AG09319 (cell line): ENCODE data around the gene ARVCF.

ENCODE experiments used
- DNase-seq: peaks from one replicate; pipeline ENCODE4 v3.0.0-alpha.2; 2010; ENCODE audit warnings: low read depth; ENCODE audit errors: extremely low read depth
- CTCF ChIP-seq: IDR thresholded peaks from 2 replicates; pipeline ENCODE4 v1.5.1; 2011; ENCODE audit warnings: low read depth, mild to moderate bottlenecking, inconsistent platforms, low read length, moderate library complexity

The ARVCF gene

DNA sequence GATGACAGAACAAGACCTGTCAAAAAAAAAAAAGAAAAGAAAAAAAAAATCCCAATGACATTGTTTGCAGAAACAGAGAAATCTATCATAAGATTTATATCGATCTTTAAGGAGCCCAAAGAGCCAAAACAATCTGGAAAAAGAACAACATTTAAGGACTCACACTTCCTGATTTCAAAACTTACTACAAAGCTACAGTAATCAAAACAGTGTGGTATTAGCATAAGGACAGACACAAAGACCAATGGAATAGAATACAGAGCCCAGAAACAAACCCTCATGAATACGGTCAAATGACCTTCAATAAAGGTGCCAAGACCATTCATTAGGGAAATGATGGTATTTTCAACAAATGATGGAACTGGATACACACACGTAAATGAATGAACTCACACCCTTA is 12.2 kb downstream of the ARVCF start:
- TF ChIP-seq CTCF, result no peak
- no peak for DNase-seq

- no peak for DNase-seq
- no peak for TF ChIP-seq CTCF
Observed at GRCh38 chr22:20003304-20003703, 13.3 kb downstream of the ARVCF start.

DNA sequence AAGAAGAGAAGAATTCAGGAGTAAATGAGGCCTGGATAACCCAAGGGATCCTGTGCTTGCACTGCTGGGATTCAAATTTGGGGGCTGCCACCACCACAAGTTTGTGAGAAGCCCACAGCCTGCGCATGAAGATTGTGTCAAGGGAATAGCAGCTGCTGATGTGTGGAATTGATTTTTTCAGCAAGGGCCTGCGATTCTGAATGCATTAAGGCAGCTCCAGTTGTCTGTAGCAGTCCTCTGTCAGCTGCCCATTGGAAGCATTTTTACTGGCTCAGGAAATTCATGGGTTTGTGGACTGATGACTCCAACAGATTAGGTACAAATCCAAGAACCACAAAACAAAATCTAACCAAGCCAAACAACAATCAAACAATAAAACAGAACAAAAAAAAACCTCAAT is 14.0 kb downstream of the ARVCF start:
- DNase-seq, result no peak
- no peak for TF ChIP-seq CTCF

- TF ChIP-seq CTCF, result no peak
- no peak for DNase-seq
Observed at GRCh38 chr22:20002128-20002527, 14.5 kb downstream of the ARVCF start.

GRCh38 chr22:20001082-20001638 is 15.5 kb downstream of the ARVCF start:
- no peak for TF ChIP-seq CTCF
- DNase-seq, result no peak

DNA sequence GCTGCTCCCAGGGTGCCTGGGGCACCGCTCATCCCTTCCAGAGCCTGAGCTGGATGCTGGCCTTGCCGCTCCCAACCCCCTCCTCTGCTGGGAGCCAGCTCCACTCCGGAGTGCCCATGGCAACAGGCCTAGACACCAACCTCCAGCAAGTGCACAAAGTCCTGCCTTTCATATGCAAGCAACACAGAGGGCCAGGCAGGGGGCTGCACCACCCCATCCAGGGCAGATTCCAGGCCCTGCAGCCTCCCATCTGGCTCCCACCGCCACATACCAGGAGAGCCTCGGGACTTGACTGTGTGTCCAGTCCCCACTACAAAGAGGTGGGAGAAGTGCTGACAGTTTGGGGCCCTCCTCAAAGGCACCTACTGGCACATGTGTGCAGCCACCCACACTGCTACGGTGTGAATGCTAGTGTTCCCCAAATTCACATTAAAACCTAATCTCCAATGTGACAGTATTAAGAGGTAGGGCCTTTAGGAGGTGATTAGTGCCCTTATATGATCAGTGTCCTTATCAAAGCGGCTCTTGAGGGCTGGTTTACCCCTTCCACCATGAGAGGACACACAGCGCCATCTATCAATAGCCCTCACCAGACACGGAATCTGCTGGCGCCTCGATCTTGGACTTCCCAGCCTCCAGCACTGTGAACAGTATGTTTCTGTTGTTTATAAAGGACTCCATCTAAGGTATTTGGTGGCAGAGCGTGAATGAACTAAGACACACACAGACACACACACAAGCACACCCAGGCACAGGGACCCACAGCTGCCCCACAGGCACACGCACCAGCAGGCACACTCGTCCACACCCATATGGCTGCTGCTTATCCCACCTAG is 16.2 kb downstream of the ARVCF start:
- TF ChIP-seq CTCF, result no peak
- DNase-seq, result no peak

- no peak for TF ChIP-seq CTCF
- DNase-seq, result no peak
Observed at GRCh38 chr22:19998991-19999820, 17.4 kb downstream of the ARVCF start.
